ENCODE results near the gene LRP3.

DNA sequence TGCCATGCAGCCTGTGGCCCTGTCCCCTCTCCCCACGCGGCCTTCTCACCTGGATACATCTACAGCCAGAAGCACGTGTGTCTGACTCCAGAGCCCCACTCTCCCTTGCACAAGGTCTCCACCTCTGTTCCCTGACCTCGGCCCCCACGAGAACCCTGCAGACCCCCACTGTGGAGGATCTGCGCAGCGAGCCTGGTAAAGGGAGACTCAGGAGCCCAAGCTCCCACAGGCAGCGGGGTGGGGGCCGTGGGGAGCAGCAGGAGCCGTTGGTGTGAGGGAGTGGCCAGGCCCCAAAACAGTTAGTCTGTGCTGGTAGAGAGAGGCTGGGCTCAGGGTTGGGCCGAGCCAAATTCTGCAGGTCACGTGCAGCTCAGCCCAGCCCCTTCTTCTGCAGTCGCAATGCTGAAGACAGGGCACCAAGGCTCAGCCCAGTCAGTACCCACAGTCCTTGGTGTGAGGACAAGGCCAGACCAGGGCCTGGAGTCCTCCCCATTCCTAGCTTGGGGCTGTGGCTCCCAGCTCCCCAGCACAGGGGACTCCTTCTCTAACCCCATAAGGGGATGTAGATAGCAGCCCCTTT lies 60.2 kb downstream of the LRP3 start:
- TF ChIP-seq, protein P1, sequence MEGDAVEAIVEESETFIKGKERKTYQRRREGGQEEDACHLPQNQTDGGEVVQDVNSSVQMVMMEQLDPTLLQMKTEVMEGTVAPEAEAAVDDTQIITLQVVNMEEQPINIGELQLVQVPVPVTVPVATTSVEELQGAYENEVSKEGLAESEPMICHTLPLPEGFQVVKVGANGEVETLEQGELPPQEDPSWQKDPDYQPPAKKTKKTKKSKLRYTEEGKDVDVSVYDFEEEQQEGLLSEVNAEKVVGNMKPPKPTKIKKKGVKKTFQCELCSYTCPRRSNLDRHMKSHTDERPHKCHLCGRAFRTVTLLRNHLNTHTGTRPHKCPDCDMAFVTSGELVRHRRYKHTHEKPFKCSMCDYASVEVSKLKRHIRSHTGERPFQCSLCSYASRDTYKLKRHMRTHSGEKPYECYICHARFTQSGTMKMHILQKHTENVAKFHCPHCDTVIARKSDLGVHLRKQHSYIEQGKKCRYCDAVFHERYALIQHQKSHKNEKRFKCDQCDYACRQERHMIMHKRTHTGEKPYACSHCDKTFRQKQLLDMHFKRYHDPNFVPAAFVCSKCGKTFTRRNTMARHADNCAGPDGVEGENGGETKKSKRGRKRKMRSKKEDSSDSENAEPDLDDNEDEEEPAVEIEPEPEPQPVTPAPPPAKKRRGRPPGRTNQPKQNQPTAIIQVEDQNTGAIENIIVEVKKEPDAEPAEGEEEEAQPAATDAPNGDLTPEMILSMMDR (IDR thresholded peaks at IDR 0.05): no peak
- no peak for TF ChIP-seq POLR2A (IDR thresholded peaks at IDR 0.05)
- TF ChIP-seq POLR2AphosphoS5 (IDR thresholded peaks at IDR 0.05): no peak
- TF ChIP-seq EP300 (IDR thresholded peaks at IDR 0.05): no peak

All from upper lobe of left lung (tissue), 4 donors.